ENCODE results near the gene TNRC6A.
"Not testable (repeated sequence)": the region's sequence is repeated elsewhere in the genome, so short reads cannot be mapped to it uniquely, and the experiment has no call there.

The TNRC6A gene

DNA sequence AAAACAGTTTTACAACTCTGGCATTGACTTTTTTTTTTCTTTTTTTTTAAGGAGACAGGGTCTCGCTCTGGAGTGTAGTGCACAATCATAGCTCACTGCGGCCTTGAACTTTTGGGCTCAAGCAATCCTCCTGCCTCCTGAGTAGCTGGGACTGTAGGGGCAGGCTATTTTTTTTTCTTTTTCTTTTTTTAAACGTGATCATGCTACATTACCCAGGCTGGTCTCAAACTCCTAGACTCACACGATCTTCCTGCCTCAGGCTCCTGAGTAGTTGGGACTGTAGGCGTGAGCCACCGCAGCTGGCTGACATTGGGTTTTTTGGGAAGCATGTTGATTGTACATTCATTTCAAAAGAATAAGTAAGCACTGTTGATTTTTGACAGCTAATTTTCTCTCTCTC is 32.1 kb downstream of the TNRC6A start:
- no peak for DNase-seq

DNA sequence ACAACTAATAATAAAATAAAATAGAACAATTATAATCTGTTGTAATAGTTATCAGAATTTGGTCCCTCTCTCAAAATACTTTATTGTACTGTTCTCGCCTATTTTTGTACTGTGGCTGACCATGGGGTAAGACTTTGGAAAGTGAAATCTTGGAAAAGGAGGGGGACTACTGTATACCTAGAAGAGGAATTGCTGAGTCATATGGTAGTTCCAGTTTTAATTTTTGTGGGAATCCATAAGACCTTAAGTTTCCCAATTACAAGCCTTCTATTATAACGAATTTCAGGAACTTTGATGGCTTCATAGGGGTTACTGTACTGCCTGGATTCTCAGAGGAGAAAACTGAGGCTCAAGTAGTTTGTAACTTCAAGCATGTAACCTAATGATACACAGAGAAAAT is 35.5 kb downstream of the TNRC6A start:
- peak; percentile 32 for DNase-seq

GRCh38 chr16:24766057-24766456 is 36.6 kb downstream of the TNRC6A start:
- no peak for DNase-seq

GRCh38 chr16:24769806-24770205 is 40.4 kb downstream of the TNRC6A start:
- no peak for DNase-seq

GRCh38 chr16:24771132-24771778 is 41.8 kb downstream of the TNRC6A start:
- DNase-seq: no peak

GRCh38 chr16:24771779-24772157 is 42.3 kb downstream of the TNRC6A start:
- no peak for DNase-seq

- no peak for DNase-seq
Observed at GRCh38 chr16:24773771-24774427, 44.4 kb downstream of the TNRC6A start.

- no peak for DNase-seq
Observed at GRCh38 chr16:24774510-24774909, 45.1 kb downstream of the TNRC6A start.

- no peak for DNase-seq
Observed at GRCh38 chr16:24775455-24775854, 46.0 kb downstream of the TNRC6A start.

- DNase-seq: no peak
Observed at GRCh38 chr16:24776501-24777220, 47.2 kb downstream of the TNRC6A start.

DNA sequence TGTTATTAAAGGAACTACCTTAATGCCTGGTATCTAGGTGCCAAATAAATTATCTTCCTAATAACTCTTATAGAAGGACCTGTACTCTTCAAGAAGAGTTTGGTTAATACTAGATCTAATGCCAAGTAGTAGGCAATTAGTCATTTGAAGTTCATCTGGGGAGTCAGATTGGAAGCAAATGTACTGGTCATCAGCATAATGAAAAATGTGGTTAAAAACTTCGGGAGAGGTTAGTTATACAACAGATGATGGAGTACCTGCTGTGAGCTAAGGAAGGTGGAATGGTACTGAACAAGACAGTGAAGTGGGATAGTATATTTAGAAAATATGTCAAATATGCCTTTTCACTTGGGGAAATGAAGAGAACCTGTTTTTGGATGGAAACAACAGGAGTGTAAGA is 49.2 kb downstream of the TNRC6A start:
- no peak for DNase-seq

- no peak for DNase-seq
Observed at GRCh38 chr16:24781256-24781655, 51.8 kb downstream of the TNRC6A start.

DNA sequence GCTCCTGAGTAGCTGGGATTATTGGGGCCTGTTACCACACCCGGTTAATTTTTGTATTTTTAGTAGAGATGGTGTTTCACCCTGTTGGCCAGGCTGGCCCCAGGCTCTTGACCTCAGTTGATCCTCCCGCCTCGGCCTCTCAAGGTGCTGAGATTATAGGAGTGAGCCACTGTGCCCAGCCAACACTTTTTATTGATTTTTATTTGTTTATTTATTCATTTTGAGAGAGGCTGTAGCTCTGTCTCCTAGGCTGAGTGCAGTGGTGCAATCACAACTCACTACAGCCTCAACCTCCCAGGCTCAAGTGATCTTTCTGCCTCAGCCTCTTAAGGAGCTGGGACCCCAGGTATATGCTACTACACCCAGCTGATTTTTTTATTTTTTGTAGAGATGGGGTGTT is 54.7 kb downstream of the TNRC6A start:
- DNase-seq: no peak

- DNase-seq: no peak
Observed at GRCh38 chr16:24789881-24790280, 60.4 kb downstream of the TNRC6A start.

GRCh38 chr16:24800586-24800985 is 71.1 kb downstream of the TNRC6A start:
- DNase-seq: no peak

DNA sequence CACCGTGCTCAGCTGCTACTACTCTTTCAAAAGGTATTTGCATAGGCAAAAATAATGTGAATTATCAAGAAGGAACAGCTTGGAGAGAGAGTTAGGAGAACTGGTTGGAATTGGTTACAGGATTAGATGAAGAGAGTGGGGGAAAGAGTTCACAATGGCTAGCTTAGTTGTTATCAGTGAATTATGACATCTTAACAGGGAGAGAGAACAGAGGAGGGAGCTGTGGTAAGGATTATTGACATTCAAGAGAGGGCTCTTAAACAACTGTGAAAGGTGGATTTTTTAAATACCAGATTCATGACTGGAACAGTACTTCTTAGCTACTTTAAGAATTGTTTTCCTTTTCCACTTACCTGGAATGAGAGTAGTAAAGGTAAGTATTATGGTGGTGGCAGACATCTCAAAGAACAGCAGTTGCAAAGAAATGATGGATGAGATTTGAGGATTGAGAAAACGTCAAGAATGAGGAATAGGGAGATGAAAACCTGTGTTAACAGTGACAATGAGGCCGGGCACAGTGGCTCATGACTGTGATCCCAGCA is 72.4 kb downstream of the TNRC6A start:
- DNase-seq: no peak

- no peak for DNase-seq
Observed at GRCh38 chr16:24805484-24805883, 76.0 kb downstream of the TNRC6A start.

GRCh38 chr16:24807301-24807700 is 77.8 kb downstream of the TNRC6A start:
- no peak for DNase-seq

- DNase-seq: no peak
Observed at GRCh38 chr16:24810951-24811843, 81.7 kb downstream of the TNRC6A start.

GRCh38 chr16:24812813-24813212 is 83.4 kb downstream of the TNRC6A start:
- not testable (repeated sequence) for DNase-seq

GRCh38 chr16:24815021-24815420 is 85.6 kb downstream of the TNRC6A start:
- DNase-seq: no peak

- DNase-seq: no peak
Observed at GRCh38 chr16:24816688-24817087, 87.2 kb downstream of the TNRC6A start.

- DNase-seq: no peak
Observed at GRCh38 chr16:24819462-24820040, 90.1 kb downstream of the TNRC6A start.

All from suppressor macrophage treated with lipopolysaccharide for 4 hours (primary cell).